Activated CD8-positive, alpha-beta memory T cell treated with anti-CD3 and anti-CD28 coated beads for 4 hours (primary cell): ENCODE results near the gene FZD8.

Experiments used
- DNase-seq, 2 donors: peaks; one replicate each; pipeline ENCODE4 v3.0.0-alpha.2; 2020; ENCODE audit warnings: low read depth in 2 of 2

FZD8 gene

GRCh38 chr10:35606430-35606829 is 35.7 kb downstream of the FZD8 start:
- no peak for DNase-seq

GRCh38 chr10:35605191-35605590 is 36.9 kb downstream of the FZD8 start, which contains the start of gene GJD4:
Gene GJD4, plus strand, starts transcription at chr10:35605341. Its CDS starts 227 bp downstream, at chr10:35605568.
- DNase-seq = no peak

GRCh38 chr10:35600193-35600592 is 41.9 kb downstream of the FZD8 start:
- no peak for DNase-seq

- DNase-seq = no peak
Observed at GRCh38 chr10:35598379-35598778, 43.7 kb downstream of the FZD8 start.

- DNase-seq = no peak
Observed at GRCh38 chr10:35595106-35595505, 47.0 kb downstream of the FZD8 start.

- no peak for DNase-seq
Observed at GRCh38 chr10:35594115-35595079, 47.7 kb downstream of the FZD8 start.

- DNase-seq = no peak
Observed at GRCh38 chr10:35592441-35592840, 49.7 kb downstream of the FZD8 start.

GRCh38 chr10:35588836-35589235 is 53.3 kb downstream of the FZD8 start:
- no peak for DNase-seq
